Keratinocyte (primary cell): ENCODE data around the gene RALGPS1. TPM values are rescaled to one million over a fixed set of nuclear protein-coding genes. Genes with fewer than 3 reads are reported as not detected.

Experiments
- DNase-seq: peaks from one replicate; pipeline ENCODE4 v3.0.0-alpha.2; 2011; ENCODE audit warnings: low read depth, missing footprints, low spot score
- FAIRE-seq: peaks from 2 replicates; lab custom pipeline; 2011; peaks lifted over from hg19 to GRCh38; lab: Jason Lieb, UNC
- H2AFZ ChIP-seq: 2 replicates; pipeline ENCODE4 v1.6.0; 2012; ENCODE audit warnings: low read length, control low read depth, inconsistent platforms; ENCODE audit not compliant: control insufficient read depth
- H3K27ac ChIP-seq: 2 replicates; pipeline ENCODE4 v1.5.1; 2011; ENCODE audit warnings: low read length; ENCODE audit not compliant: control insufficient read depth, insufficient read depth
- H3K27me3 ChIP-seq: 3 replicates; pipeline ENCODE4 v1.6.0; 2011; ENCODE audit warnings: low read length; ENCODE audit not compliant: control insufficient read depth, insufficient read depth; ENCODE audit errors: extremely low read depth
- H3K36me3 ChIP-seq, 2 experiments: 2 replicates in 1 of 2; 3 replicates in 1 of 2; pipeline ENCODE4 v1.5.1; 2011; ENCODE audit warnings: low read length in 2 of 2, mild to moderate bottlenecking in 1 of 2; ENCODE audit not compliant: control insufficient read depth in 2 of 2, insufficient read depth in 2 of 2; ENCODE audit errors: extremely low read depth in 1 of 2
- H3K4me1 ChIP-seq: 3 replicates; pipeline ENCODE4 v1.5.1; 2011; ENCODE audit warnings: low read length; ENCODE audit not compliant: control insufficient read depth, insufficient read depth; ENCODE audit errors: extremely low read depth
- H3K4me2 ChIP-seq: 3 replicates; pipeline ENCODE4 v1.6.0; 2011; ENCODE audit warnings: low read depth, low read length; ENCODE audit not compliant: control insufficient read depth, insufficient read depth; ENCODE audit errors: extremely low read depth
- H3K4me3 ChIP-seq, 3 experiments: fragments of 200-600 bp in 1 of 3; sonication (generic) in 1 of 3; 2 replicates in 2 of 3; 3 replicates in 1 of 3; pipeline ENCODE4 v1.5.1; 2011 to 2016; ENCODE audit warnings: low read length in 3 of 3, mild to moderate bottlenecking in 3 of 3, control low read depth in 2 of 3, inconsistent platforms in 1 of 3, low read depth in 1 of 3, mixed read lengths in 1 of 3, mixed run types in 1 of 3, moderate library complexity in 1 of 3; ENCODE audit not compliant: control insufficient read depth in 2 of 3, insufficient read depth in 2 of 3; ENCODE audit errors: extremely low read depth in 1 of 3
- H3K79me2 ChIP-seq: 2 replicates; pipeline ENCODE4 v1.6.0; 2012; ENCODE audit warnings: low read length; ENCODE audit not compliant: control insufficient read depth, insufficient read depth
- H3K9ac ChIP-seq: 3 replicates; pipeline ENCODE4 v1.6.0; 2011; ENCODE audit warnings: low read length; ENCODE audit not compliant: control insufficient read depth, insufficient read depth; ENCODE audit errors: extremely low read depth
- H3K9me1 ChIP-seq: 3 replicates; pipeline ENCODE4 v1.6.0; 2011; ENCODE audit warnings: low read length; ENCODE audit not compliant: control insufficient read depth, insufficient read depth; ENCODE audit errors: extremely low read depth
- H3K9me3 ChIP-seq: 2 replicates; pipeline ENCODE4 v1.5.1; 2012; ENCODE audit warnings: low read depth, low read length; ENCODE audit not compliant: control insufficient read depth
- H4K20me1 ChIP-seq: 3 replicates; pipeline ENCODE4 v1.6.0; 2011; ENCODE audit warnings: low read length; ENCODE audit not compliant: control insufficient read depth, insufficient read depth; ENCODE audit errors: extremely low read depth
- CTCF ChIP-seq, 3 experiments: IDR thresholded peaks in 1 of 3; conservative IDR thresholded peaks in 1 of 3; optimal IDR thresholded peaks in 1 of 3; 2 replicates in 2 of 3; 3 replicates in 1 of 3; pipeline versions ENCODE3 to v1.5.1; 2011; ENCODE audit warnings: low read length in 3 of 3, mild to moderate bottlenecking in 3 of 3, moderate library complexity in 2 of 3, control low read depth in 1 of 3, inconsistent platforms in 1 of 3; ENCODE audit not compliant: insufficient read depth in 2 of 3; ENCODE audit errors: extremely low read depth in 1 of 3
- EZH2 ChIP-seq: IDR thresholded peaks from one replicate; pipeline ENCODE4 v1.6.1; 2012; ENCODE audit warnings: inconsistent platforms, mild to moderate bottlenecking, low read length, moderate library complexity
- dilution Hi-C: fragments of 300-500 bp; cut with MboI; formaldehyde crosslinking; loops from one replicate; pipeline ENCODE4 v1.7.0; 2020; ENCODE audit warnings: low sequenced_read_pairs; ENCODE audit not compliant: extremely low pct_ligation_motif_present
- polyA plus RNA-seq, 5 experiments: library from polyadenylated mRNA; depleted of rRNA in 3 of 5; stranded (reverse) in 3 of 5; stranded (forward) in 1 of 5; unstranded in 1 of 5; fragments of >200 nt; gene quantifications; 1 replicate in 1 of 5; 2 replicates in 3 of 5; 3 replicates in 1 of 5; pipeline versions ENCODE4 v1.2.1 to v1.2.3, GENCODE V29; 2011 to 2012; ENCODE audit warnings: missing spikeins in 2 of 5, low read depth in 1 of 5, low replicate concordance in 1 of 5

Gene RALGPS1
- polyA plus RNA-seq, 1 donor (not counting 4 experiments of a cell fraction or from before 2014, with no cell fraction given), result 0.56 TPM

GRCh38 chr9:127248241-127248640 lies 333.7 kb downstream of the RALGPS1 start:
- no peak overlapping the region for H2AFZ ChIP-seq
- DNase-seq (no peak), FAIRE-seq (no peak)
- H3K9me1 ChIP-seq, result no peaks in the 10 kb centered on the region
- no peaks in the 10 kb centered on the region for H3K9me3 ChIP-seq
- H3K27ac ChIP-seq, result no peak overlapping the region
- peaks cover 2% of the 10 kb centered on the region for H3K4me1 ChIP-seq
- H3K79me2 ChIP-seq, result no peaks in the 10 kb centered on the region
- no peaks in the 10 kb centered on the region for H3K36me3 ChIP-seq
- no peak overlapping the region for H3K4me2 ChIP-seq
- dilution Hi-C loops, result no loop called here
- no peaks in the 10 kb centered on the region for H3K27me3 ChIP-seq
- no peak overlapping the region for H3K4me3 ChIP-seq
- TF ChIP-seq CTCF (optimal IDR thresholded peaks at IDR 0.05 in 1 of 3, IDR thresholded peaks at IDR 0.05 in 1 of 3, conservative IDR thresholded peaks at IDR 0.05 in 1 of 3; ENCODE audit: extremely low read depth in 1 of 3, insufficient read depth in 2 of 3, low read length in 3 of 3) (no peak), EZH2 (no peak)
- H4K20me1 ChIP-seq, result no peaks in the 10 kb centered on the region
- no peak overlapping the region for H3K9ac ChIP-seq

- Histone ChIP-seq H3K9me3 (no peaks in the 10 kb centered on the region), H3K27ac (no peak overlapping the region), H3K36me3 (no peaks in the 10 kb centered on the region), H3K4me2 (no peak overlapping the region), H3K9me1 (no peaks in the 10 kb centered on the region), H2AFZ (no peak overlapping the region), H3K4me3 (no peak overlapping the region), H3K79me2 (no peaks in the 10 kb centered on the region), H3K4me1 (peaks cover 2% of the 10 kb centered on the region), H3K9ac (no peak overlapping the region), H4K20me1 (no peaks in the 10 kb centered on the region), H3K27me3 (no peaks in the 10 kb centered on the region)
- TF ChIP-seq CTCF (optimal IDR thresholded peaks at IDR 0.05 in 1 of 3, IDR thresholded peaks at IDR 0.05 in 1 of 3, conservative IDR thresholded peaks at IDR 0.05 in 1 of 3; ENCODE audit: extremely low read depth in 1 of 3, insufficient read depth in 2 of 3, low read length in 3 of 3) (no peak), EZH2 (no peak)
- DNase-seq (no peak), FAIRE-seq (no peak)
- dilution Hi-C loops, result no loop called here
These were observed 335.3 kb downstream of the RALGPS1 start for GRCh38 chr9:127249877-127250276.
